Peyer's patch (tissue), 4 donors: ENCODE data around the gene FAM53A.

ENCODE experiments used
- CTCF ChIP-seq, 6 experiments: fragments of 450-650 bp in 4 of 6; fragments of 200-600 bp in 2 of 6; sonication (generic) in 1 of 6; IDR thresholded peaks; one replicate each; pipeline ENCODE4 v1.5.1; 2017 to 2019; ENCODE audit warnings: antibody characterized with exemption in 6 of 6, mild to moderate bottlenecking in 3 of 6, moderate library complexity in 1 of 6
- POLR2A ChIP-seq, 2 donors: fragments of 450-650 bp; IDR thresholded peaks; one replicate each; pipeline ENCODE4 v1.5.1; 2017; ENCODE audit warnings: antibody characterized with exemption in 2 of 2, mild to moderate bottlenecking in 2 of 2, moderate library complexity in 2 of 2

- TF ChIP-seq CTCF (IDR thresholded peaks at IDR 0.05) (no peak), POLR2A (IDR thresholded peaks at IDR 0.05) (no peak)
Measured at GRCh38 chr4:1623821-1624518, 60.1 kb downstream of the FAM53A start.
